WERI-Rb-1 (cell line): ENCODE measurements around the gene TREX2.
A peak's percentile ranks its signal among the peaks of the same experiment; 100 is the strongest.

Experiments used
- DNase-seq: peaks from one replicate; pipeline ENCODE4 v3.0.0-alpha.2; 2020
- H3K27ac ChIP-seq: fragments of 250-450 bp; sonication (Bioruptor Pico); 2 replicates; pipeline ENCODE4 v1.5.1; 2020; ENCODE audit warnings: mild to moderate bottlenecking, moderate library complexity
- H3K27me3 ChIP-seq: fragments of 250-450 bp; sonication (Bioruptor Pico); 2 replicates; pipeline ENCODE4 v1.5.1; 2021; ENCODE audit warnings: mild to moderate bottlenecking, low read depth, moderate library complexity; ENCODE audit not compliant: insufficient read depth, severe bottlenecking
- H3K36me3 ChIP-seq: fragments of 250-450 bp; sonication (Bioruptor Pico); 2 replicates; pipeline ENCODE4 v1.5.1; 2020; ENCODE audit warnings: mild to moderate bottlenecking, moderate library complexity
- H3K4me3 ChIP-seq: 2 replicates; pipeline ENCODE4 v1.5.1; 2011; ENCODE audit warnings: low read depth, mild to moderate bottlenecking, control low read depth, low read length
- H3K9me3 ChIP-seq: fragments of 250-450 bp; sonication (Bioruptor Pico); 2 replicates; pipeline ENCODE4 v1.5.1; 2021; ENCODE audit warnings: mild to moderate bottlenecking, moderate library complexity; ENCODE audit not compliant: severe bottlenecking
- CTCF ChIP-seq: IDR thresholded peaks from 2 replicates; pipeline ENCODE4 v1.5.1; 2011; ENCODE audit warnings: low read depth, mild to moderate bottlenecking, control low read depth, inconsistent platforms, low read length

Gene TREX2

GRCh38 chrX:153464116-153464515 lies 18.3 kb upstream of the TREX2 start:
- no peak overlapping the region for H3K4me3 ChIP-seq
- peaks cover 56% of the 10 kb centered on the region for H3K36me3 ChIP-seq
- no peak for DNase-seq
- peaks cover 18% of the 10 kb centered on the region for H3K27me3 ChIP-seq
- no peak for TF ChIP-seq CTCF
- no peaks in the 10 kb centered on the region for H3K9me3 ChIP-seq
- no peak overlapping the region for H3K27ac ChIP-seq

DNA sequence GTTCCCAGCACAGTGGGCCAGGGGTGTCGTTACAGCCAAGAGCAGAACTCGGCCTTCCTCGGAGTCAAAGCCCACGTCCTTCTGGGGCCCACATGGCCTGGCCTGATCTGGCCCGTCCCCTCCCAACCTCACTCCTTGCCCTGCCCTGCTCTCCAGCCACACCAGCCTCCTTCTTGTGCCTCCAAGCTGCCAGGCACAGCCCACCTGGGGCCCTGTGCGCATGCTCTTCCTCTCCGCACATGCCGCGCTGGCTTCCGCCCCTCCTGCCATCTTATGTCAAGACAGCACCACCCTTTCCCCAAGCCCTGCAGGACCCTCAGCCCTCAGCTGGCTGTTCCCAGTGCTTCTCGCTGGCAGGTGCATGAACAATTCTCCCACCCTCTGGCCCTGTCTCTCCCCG lies 17.7 kb upstream of the TREX2 start:
- Histone ChIP-seq H3K36me3 (peaks cover 54% of the 10 kb centered on the region), H3K27me3 (peaks cover 21% of the 10 kb centered on the region), H3K4me3 (no peak overlapping the region), H3K27ac (no peak overlapping the region), H3K9me3 (no peaks in the 10 kb centered on the region)
- no peak for TF ChIP-seq CTCF
- no peak for DNase-seq

- no peaks in the 10 kb centered on the region for H3K9me3 ChIP-seq
- no peak overlapping the region for H3K27ac ChIP-seq
- peaks cover 21% of the 10 kb centered on the region for H3K27me3 ChIP-seq
- DNase-seq = no peak
- no peak overlapping the region for H3K4me3 ChIP-seq
- H3K36me3 ChIP-seq = peaks cover 49% of the 10 kb centered on the region
- no peak for TF ChIP-seq CTCF
Measured at GRCh38 chrX:153463031-153463430, 17.2 kb upstream of the TREX2 start.

- Histone ChIP-seq H3K4me3 (no peak overlapping the region), H3K36me3 (peaks cover 42% of the 10 kb centered on the region), H3K9me3 (no peaks in the 10 kb centered on the region), H3K27me3 (peaks cover 16% of the 10 kb centered on the region), H3K27ac (no peak overlapping the region)
- no peak for DNase-seq
- no peak for TF ChIP-seq CTCF
Measured at GRCh38 chrX:153462291-153462690, 16.4 kb upstream of the TREX2 start.

DNA sequence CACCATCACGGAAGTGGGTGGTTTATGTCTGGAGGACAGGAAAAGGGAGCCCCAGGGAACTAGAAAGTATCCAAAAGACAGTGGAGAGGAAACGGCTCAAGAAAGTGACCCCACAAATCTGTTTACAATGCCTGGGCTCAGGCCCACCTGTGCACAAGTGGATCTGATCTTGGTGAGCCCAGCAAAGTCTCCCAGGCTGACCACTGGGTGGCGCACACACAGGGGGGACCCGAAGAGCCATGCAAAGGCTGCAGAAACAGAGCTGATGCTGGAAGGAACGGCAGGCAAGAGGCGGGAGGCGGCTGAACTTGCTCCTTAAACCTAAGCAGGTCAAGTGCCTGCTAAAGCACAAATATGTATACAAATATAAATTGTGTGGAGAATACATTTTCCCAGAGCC lies 15.0 kb upstream of the TREX2 start:
- H3K27me3 ChIP-seq = peaks cover 13% of the 10 kb centered on the region
- TF ChIP-seq CTCF = peak; percentile 96
- no peaks in the 10 kb centered on the region for H3K9me3 ChIP-seq
- H3K4me3 ChIP-seq = no peak overlapping the region
- H3K36me3 ChIP-seq = peaks cover 41% of the 10 kb centered on the region
- peak; percentile 83 for DNase-seq
- no peak overlapping the region for H3K27ac ChIP-seq

GRCh38 chrX:153459986-153460385 lies 14.1 kb upstream of the TREX2 start:
- Histone ChIP-seq H3K9me3 (no peaks in the 10 kb centered on the region), H3K27ac (no peak overlapping the region), H3K27me3 (peaks cover 16% of the 10 kb centered on the region), H3K4me3 (no peak overlapping the region), H3K36me3 (peaks cover 44% of the 10 kb centered on the region)
- DNase-seq = no peak
- TF ChIP-seq CTCF = no peak
